K562 (cell line): ENCODE data around the gene CMIP. TPM values are rescaled to one million over a fixed set of nuclear protein-coding genes. Genes with fewer than 3 reads are reported as not detected.
A peak's percentile ranks its signal among the peaks of the same experiment; 100 is the strongest.

Experiments used
- CREB3L1 ChIP-seq: fragments of 450-650 bp; IDR thresholded peaks from 2 replicates; pipeline ENCODE4 v1.6.1; 2014; ENCODE audit warnings: low read depth, mild to moderate bottlenecking, moderate library complexity, borderline replicate concordance
- FOXA3 ChIP-seq, 2 experiments: fragments of 450-650 bp in 1 of 2; sonication (generic) in 1 of 2; formaldehyde crosslinking; IDR thresholded peaks in 1 of 2; conservative IDR thresholded peaks in 1 of 2; 2 replicates each; pipeline versions ENCODE4 v1.4.0 to v1.8.0; 2020 to 2022; ENCODE audit warnings: mild to moderate bottlenecking in 2 of 2, missing genetic modification reagents in 1 of 2
- GTF3C2 ChIP-seq: IDR thresholded peaks from 3 replicates; pipeline ENCODE4 v1.6.1; 2011; ENCODE audit warnings: borderline replicate concordance, mild to moderate bottlenecking, moderate library complexity; ENCODE audit not compliant: insufficient read length; ENCODE audit errors: extremely low read depth
- MYBL2 ChIP-seq, 2 experiments: fragments of 450-650 bp in 1 of 2; sonication (generic) in 1 of 2; formaldehyde crosslinking in 1 of 2; IDR thresholded peaks; 2 replicates each; pipeline versions ENCODE4 v1.6.1 to v1.8.1; 2017 to 2022; ENCODE audit warnings: borderline replicate concordance in 1 of 2, inconsistent platforms in 1 of 2, low read depth in 1 of 2, mild to moderate bottlenecking in 1 of 2, missing genetic modification reagents in 1 of 2, moderate library complexity in 1 of 2
- PYGO2 ChIP-seq: fragments of 450-650 bp; IDR thresholded peaks from 2 replicates; pipeline ENCODE4 v1.6.1; 2016; ENCODE audit warnings: mild to moderate bottlenecking, missing genetic modification characterization, moderate library complexity, missing compliant biosample characterization
- TSC22D4 ChIP-seq: fragments of 450-650 bp; IDR thresholded peaks from 2 replicates; pipeline ENCODE4 v1.6.1; 2016; ENCODE audit warnings: missing genetic modification characterization, missing biosample characterization, control low read depth
- U2AF2 ChIP-seq: fragments of 200-400 bp; formaldehyde crosslinking; optimal IDR thresholded peaks from 2 replicates; pipeline ENCODE3; 2017; ENCODE audit warnings: low read depth, mild to moderate bottlenecking, low read length
- ZBTB40 ChIP-seq, 2 experiments: fragments of 450-650 bp in 1 of 2; sonication (generic) in 1 of 2; formaldehyde crosslinking in 1 of 2; IDR thresholded peaks; 2 replicates each; pipeline versions ENCODE4 v1.7.1 to v1.9.0; 2016 to 2022; ENCODE audit warnings: inconsistent platforms in 1 of 2, mild to moderate bottlenecking in 1 of 2, missing genetic modification reagents in 1 of 2
- polyA plus RNA-seq, 8 experiments: library from polyadenylated mRNA; depleted of rRNA in 4 of 8; stranded (reverse) in 5 of 8; unstranded in 3 of 8; fragments of >200 nt; fragmentation: Nextera tagmentation in 2 of 8; fragmentation: Illumina TruSeq in 1 of 8; extraction: Ambion mirVana in 2 of 8; extraction: Trizol in 1 of 8; gene quantifications; 2 replicates each; pipeline versions ENCODE4 v1.2.1 to v1.2.3, GENCODE V29; 2011 to 2014; ENCODE audit warnings: inconsistent platforms in 1 of 8, missing spikeins in 1 of 8
- total RNA-seq, 7 experiments: library from RNA; depleted of rRNA in 6 of 7; stranded (reverse); fragments of >200 nt in 6 of 7; fragmentation: Illumina TruSeq in 2 of 7; extraction: Trizol in 2 of 7; gene quantifications; 2 replicates each; pipeline versions ENCODE4 v1.2.1 to v1.2.3, GENCODE V29; 2011 to 2021; ENCODE audit warnings: low replicate concordance in 1 of 7
- TF ChIP-seq, protein P1 (sequence below): IDR thresholded peaks from 2 replicates; pipeline ENCODE4 v1.6.1; 2012; ENCODE audit warnings: low read depth, low read length, improper control_type of control experiment, borderline replicate concordance

Gene CMIP
- total and polyA plus RNA-seq, 9 of the 15 experiments (the other 6 are each of a cell fraction or from before 2014, with no cell fraction given), result 0.94 to 82.5 (median 10.3) TPM

- TF ChIP-seq ZBTB40 (IDR thresholded peaks at IDR 0.05), result no peak
- TF ChIP-seq ZBTB40 (CRISPR knock-in tag; IDR thresholded peaks at IDR 0.05), result no peak
- no peak for TF ChIP-seq MYBL2 (IDR thresholded peaks at IDR 0.05; ENCODE audit: low read depth)
- no peak for TF ChIP-seq MYBL2 (CRISPR knock-in tag; IDR thresholded peaks at IDR 0.05; ENCODE audit: borderline replicate concordance)
- no peak for TF ChIP-seq GTF3C2
- TF ChIP-seq TSC22D4 (tag), result no peak
- TF ChIP-seq U2AF2, result no peak
- peak; percentile 75 to 76; a peak in 3 of 4 replicates for TF ChIP-seq FOXA3 (CRISPR knock-in tag; conservative IDR thresholded peaks at IDR 0.05 in 1 of 2, IDR thresholded peaks at IDR 0.05 in 1 of 2)
- no peak for TF ChIP-seq PYGO2
- TF ChIP-seq, protein P1, sequence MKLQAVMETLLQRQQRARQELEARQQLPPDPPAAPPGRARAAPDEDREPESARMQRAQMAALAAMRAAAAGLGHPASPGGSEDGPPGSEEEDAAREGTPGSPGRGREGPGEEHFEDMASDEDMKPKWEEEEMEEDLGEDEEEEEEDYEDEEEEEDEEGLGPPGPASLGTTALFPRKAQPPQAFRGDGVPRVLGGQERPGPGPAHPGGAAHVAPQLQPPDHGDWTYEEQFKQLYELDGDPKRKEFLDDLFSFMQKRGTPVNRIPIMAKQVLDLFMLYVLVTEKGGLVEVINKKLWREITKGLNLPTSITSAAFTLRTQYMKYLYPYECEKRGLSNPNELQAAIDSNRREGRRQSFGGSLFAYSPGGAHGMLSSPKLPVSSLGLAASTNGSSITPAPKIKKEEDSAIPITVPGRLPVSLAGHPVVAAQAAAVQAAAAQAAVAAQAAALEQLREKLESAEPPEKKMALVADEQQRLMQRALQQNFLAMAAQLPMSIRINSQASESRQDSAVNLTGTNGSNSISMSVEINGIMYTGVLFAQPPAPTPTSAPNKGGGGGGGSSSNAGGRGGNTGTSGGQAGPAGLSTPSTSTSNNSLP, result no peak
- no peak for TF ChIP-seq CREB3L1
Observed at GRCh38 chr16:81758376-81758775, 313.8 kb downstream of the CMIP start (continued).
